HepG2 (cell line): ENCODE results near the gene TAGLN. TPM values are rescaled to one million over a fixed set of nuclear protein-coding genes. Genes with fewer than 3 reads are reported as not detected.
"Not testable (repeated sequence)": the region's sequence is repeated elsewhere in the genome, so short reads cannot be mapped to it uniquely, and the experiment has no call there.

Experiments used
- ATAC-seq: fragments of 200-7000 bp; cut with Tn5 transposase; 3 replicates; pipeline ENCODE4 v1.9.1; 2020; ENCODE audit warnings: mild to moderate bottlenecking, moderate library complexity
- BruUV-seq: library from RNA; stranded (reverse); fragments of 400-500 nt; replicated peaks from 2 replicates; lab custom pipeline; 2021; lab: Mats Ljungman, UMichigan
- CTCF ChIA-PET: fragments of 300-600 bp; formaldehyde crosslinking; extraction: SDS; loops from one replicate; lab custom pipeline; 2021; ENCODE audit warnings: low total read pairs, inconsistent platforms, low intra/inter-chr PET ratio; lab: Yijun Ruan, JAX
- POLR2A ChIA-PET: fragments of 350-600 bp; sonication (Branson Sonifier 250); formaldehyde crosslinking; loops from one replicate; lab custom pipeline; 2020; ENCODE audit warnings: antibody characterized with exemption, inconsistent platforms; lab: Yijun Ruan, JAX
- DNase-seq: peaks from one replicate; pipeline ENCODE4 v3.0.0-alpha.2; 2015; ENCODE audit warnings: low spot score
- FAIRE-seq: peaks from 3 replicates; lab custom pipeline; 2011; peaks lifted over from hg19 to GRCh38; lab: Jason Lieb, UNC
- H2AFZ ChIP-seq: one replicate; pipeline ENCODE4 v1.6.1; 2011; ENCODE audit warnings: low read length, inconsistent platforms
- H3K27ac ChIP-seq: fragments of 300-600 bp; 3 replicates; pipeline ENCODE4 v1.8.0; 2011; ENCODE audit warnings: mixed run types, mild to moderate bottlenecking, mixed read lengths, low read length, inconsistent platforms; ENCODE audit not compliant: insufficient read depth; ENCODE audit errors: extremely low read length
- H3K27me3 ChIP-seq, 2 experiments: fragments of 200-600 bp in 1 of 2; 2 replicates in 1 of 2; 3 replicates in 1 of 2; pipeline versions ENCODE4 v1.6.0 to v1.8.0; 2011; ENCODE audit warnings: low read length in 2 of 2, mild to moderate bottlenecking in 2 of 2, moderate library complexity in 2 of 2, inconsistent platforms in 1 of 2; ENCODE audit not compliant: insufficient read depth in 2 of 2, control insufficient read depth in 1 of 2
- H3K36me3 ChIP-seq, 2 experiments: fragments of 200-600 bp in 1 of 2; replicated peaks in 1 of 2; 2 replicates in 1 of 2; 3 replicates in 1 of 2; pipeline versions ENCODE4 v1.5.1 to v1.8.0; 2011; ENCODE audit warnings: low read length in 2 of 2, inconsistent platforms in 1 of 2; ENCODE audit not compliant: insufficient read depth in 2 of 2, control insufficient read depth in 1 of 2
- H3K4me1 ChIP-seq: 2 replicates; pipeline ENCODE4 v1.5.1; 2012; ENCODE audit warnings: low read length, inconsistent platforms; ENCODE audit not compliant: insufficient read depth
- H3K4me2 ChIP-seq: 2 replicates; pipeline ENCODE4 v1.6.0; 2011; ENCODE audit warnings: low read depth, low read length, inconsistent platforms
- H3K4me3 ChIP-seq, 3 experiments: fragments of 200-600 bp in 1 of 3; sonication (generic), shearing (Covaris generic) in 1 of 3; replicated peaks in 1 of 3; 2 replicates each; pipeline ENCODE4 v1.5.1; 2011 to 2016; ENCODE audit warnings: low read length in 3 of 3, inconsistent platforms in 2 of 3, low read depth in 2 of 3, mild to moderate bottlenecking in 2 of 3, control low read depth in 1 of 3, mixed read lengths in 1 of 3; ENCODE audit not compliant: insufficient read depth in 1 of 3
- H3K79me2 ChIP-seq: one replicate; pipeline ENCODE4 v1.6.1; 2011; ENCODE audit warnings: low read length, inconsistent platforms; ENCODE audit not compliant: insufficient read depth
- H3K9ac ChIP-seq: 2 replicates; pipeline ENCODE4 v1.6.0; 2011; ENCODE audit warnings: mild to moderate bottlenecking, low read depth, low read length, inconsistent platforms; ENCODE audit not compliant: insufficient read depth
- H3K9me3 ChIP-seq: 2 replicates; pipeline ENCODE4 v1.5.1; 2012; ENCODE audit warnings: mild to moderate bottlenecking, low read length
- H4K20me1 ChIP-seq: 2 replicates; pipeline ENCODE4 v1.6.0; 2011; ENCODE audit warnings: inconsistent platforms, mild to moderate bottlenecking, low read length, moderate library complexity; ENCODE audit not compliant: insufficient read depth
- FOSL2 ChIP-seq: sonication (generic); formaldehyde crosslinking; IDR thresholded peaks from 2 replicates; pipeline ENCODE4 v1.4.0; 2020; ENCODE audit warnings: missing genetic modification reagents
- SAP130 ChIP-seq: IDR thresholded peaks from 2 replicates; pipeline ENCODE4 v1.6.1; 2016; ENCODE audit warnings: low read depth
- STAG1 ChIP-seq: sonication (generic); formaldehyde crosslinking; IDR thresholded peaks from 2 replicates; pipeline ENCODE4 v1.4.0; 2020; ENCODE audit warnings: missing genetic modification reagents
- ZFY ChIP-seq: sonication (generic); formaldehyde crosslinking; IDR thresholded peaks from 2 replicates; pipeline ENCODE4 v1.4.0; 2020; ENCODE audit warnings: missing genetic modification reagents
- WGBS: methylation state at CpG from one replicate; pipeline ENCODE4 v1.1.6; 2017; ENCODE audit warnings: low lambda C conversion rate; 5-methylcytosine and 5-hydroxymethylcytosine counted together
- in situ Hi-C: cut with HindIII; loops from 2 replicates; pipeline ENCODE4 v1.10.0; 2017; ENCODE audit warnings: low pct_unique_long_range_greater_than_20kb; ENCODE audit not compliant: extremely low pct_ligation_motif_present
- intact Hi-C: fragments of 100-400 bp; cut with micrococcal nuclease; formaldehyde crosslinking; loops from one replicate; pipeline ENCODE4 v1.10.0; 2022; ENCODE audit not compliant: unreplicated experiment
- polyA plus RNA-seq, 8 experiments: library from polyadenylated mRNA; depleted of rRNA in 3 of 8; stranded (reverse) in 7 of 8; unstranded in 1 of 8; fragments of >200 nt; fragmentation: Illumina TruSeq in 4 of 8; extraction: Trizol in 4 of 8; gene quantifications; 2 replicates each; pipeline versions ENCODE4 v1.2.1 to v1.2.3, GENCODE V29; 2011 to 2016; ENCODE audit warnings: low read depth in 4 of 8, missing spikeins in 1 of 8, mixed read lengths in 1 of 8; ENCODE audit not compliant: insufficient read depth in 1 of 8
- total RNA-seq, 5 experiments: library from RNA; depleted of rRNA; stranded (reverse); fragments of >200 nt; fragmentation: Illumina TruSeq; extraction: Trizol; gene quantifications; 2 replicates each; pipeline ENCODE4 v1.2.3, GENCODE V29; 2016; ENCODE audit warnings: low read depth in 1 of 5
- TF ChIP-seq, protein P1 (sequence below): sonication (generic); IDR thresholded peaks from 2 replicates; pipeline ENCODE4 v1.6.1; 2016; ENCODE audit warnings: low read depth, borderline replicate concordance
- TF ChIP-seq, protein P2 (sequence below): sonication (generic); formaldehyde crosslinking; IDR thresholded peaks from 2 replicates; pipeline ENCODE4 v1.5.1; 2020; ENCODE audit warnings: mild to moderate bottlenecking, missing genetic modification reagents, moderate library complexity
- TF ChIP-seq, protein P3 (sequence below): sonication (generic); formaldehyde crosslinking; IDR thresholded peaks from 2 replicates; pipeline ENCODE4 v1.5.0; 2020; ENCODE audit warnings: mild to moderate bottlenecking, missing genetic modification reagents, moderate library complexity

Gene TAGLN
- total and polyA plus RNA-seq, 2 of the 13 experiments (the other 11 are each of a cell fraction or from before 2014, with no cell fraction given), result 12.6 to 75.4 TPM

DNA sequence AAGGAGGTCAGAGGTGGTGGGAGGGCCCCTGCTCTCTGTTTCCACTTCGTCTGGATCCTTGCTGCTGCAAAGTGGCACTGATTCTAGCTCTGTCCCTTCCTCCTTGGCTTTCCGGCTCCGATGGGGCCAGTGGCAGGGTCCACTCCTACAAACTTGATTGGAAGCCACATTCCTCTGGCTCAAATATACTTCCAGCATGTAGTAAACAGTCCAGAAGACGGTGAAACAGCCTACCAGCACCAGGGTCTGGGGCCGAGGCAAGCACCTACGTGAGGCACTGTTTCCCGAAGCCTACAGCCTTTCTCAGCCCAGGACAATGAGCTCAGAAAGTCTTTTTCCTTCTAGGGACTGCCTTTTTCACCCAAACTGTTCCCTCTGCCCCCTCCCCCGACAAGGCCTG is 6.9 kb downstream of the TAGLN start:
- H4K20me1 ChIP-seq, DNase-seq, CTCF ChIA-PET, H3K9ac ChIP-seq, H3K4me1 ChIP-seq, H3K36me3 ChIP-seq, H3K9me3 ChIP-seq, H3K27me3 ChIP-seq, POLR2A ChIA-PET, H3K27ac ChIP-seq, BruUV-seq, H2AFZ ChIP-seq, H3K79me2 ChIP-seq, FAIRE-seq: not testable (repeated sequence)
- 64% methylated on average over 7 of the region's 8 CpGs for WGBS
- H3K4me2 ChIP-seq, result peak overlapping the region; percentile 53; the same call in 1 of the 2 replicates
- peak; percentile 15 for ATAC-seq
- in situ Hi-C loops, result loop anchor here (5.0 kb wide), 1 partner anchor 74 kb away; no protein-coding TSS in a partner anchor
- peak overlapping the region in 2 of 3 experiments; percentile 12 to 30; a peak in 2 of 6 replicates for H3K4me3 ChIP-seq
- intact Hi-C loops, result loop anchor here (5.0 kb wide), 1 partner anchor 74 kb away; no protein-coding TSS in a partner anchor

DNA sequence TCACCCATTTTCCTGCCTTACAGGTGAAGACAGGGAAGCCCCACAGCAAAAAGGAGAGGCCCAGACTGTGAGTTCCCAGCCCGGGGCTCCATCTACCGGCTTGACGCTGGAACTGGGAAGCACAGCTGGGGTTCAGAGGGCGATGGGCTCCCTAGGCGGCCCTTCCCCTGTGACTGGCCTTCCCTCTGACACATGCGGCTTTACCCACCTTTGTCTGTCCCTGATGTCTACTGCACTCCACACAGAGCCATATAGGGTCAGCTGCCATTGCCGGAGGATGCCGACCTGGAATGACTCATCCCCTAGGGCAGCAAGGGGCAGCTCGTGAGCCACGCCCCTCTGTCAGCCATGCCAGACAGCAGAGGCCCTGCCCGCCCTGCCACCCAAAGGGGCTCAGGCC is 7.7 kb downstream of the TAGLN start:
- DNase-seq, result peak; percentile 47
- ATAC-seq, result peak; percentile 90
- H3K4me1 ChIP-seq, H2AFZ ChIP-seq, H3K9ac ChIP-seq, H3K9me3 ChIP-seq, CTCF ChIA-PET, H4K20me1 ChIP-seq, H3K4me3 ChIP-seq, H3K79me2 ChIP-seq, H3K27ac ChIP-seq, POLR2A ChIA-PET, H3K27me3 ChIP-seq, BruUV-seq, H3K36me3 ChIP-seq: not testable (repeated sequence)
- TF ChIP-seq STAG1 (CRISPR knock-in tag) (peak; percentile 40), FOSL2 (CRISPR knock-in tag) (peak; percentile 22; the same call in 1 of the 2 replicates), SAP130 (peak; percentile 39), ZFY (CRISPR knock-in tag) (0 out of 2 replicates have a peak, but pooled peaks have one; percentile 17)
- TF ChIP-seq, protein P1, sequence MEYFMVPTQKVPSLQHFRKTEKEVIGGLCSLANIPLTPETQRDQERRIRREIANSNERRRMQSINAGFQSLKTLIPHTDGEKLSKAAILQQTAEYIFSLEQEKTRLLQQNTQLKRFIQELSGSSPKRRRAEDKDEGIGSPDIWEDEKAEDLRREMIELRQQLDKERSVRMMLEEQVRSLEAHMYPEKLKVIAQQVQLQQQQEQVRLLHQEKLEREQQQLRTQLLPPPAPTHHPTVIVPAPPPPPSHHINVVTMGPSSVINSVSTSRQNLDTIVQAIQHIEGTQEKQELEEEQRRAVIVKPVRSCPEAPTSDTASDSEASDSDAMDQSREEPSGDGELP, result peak; percentile 51; the same call in 1 of the 2 replicates
- TF ChIP-seq, protein P2, sequence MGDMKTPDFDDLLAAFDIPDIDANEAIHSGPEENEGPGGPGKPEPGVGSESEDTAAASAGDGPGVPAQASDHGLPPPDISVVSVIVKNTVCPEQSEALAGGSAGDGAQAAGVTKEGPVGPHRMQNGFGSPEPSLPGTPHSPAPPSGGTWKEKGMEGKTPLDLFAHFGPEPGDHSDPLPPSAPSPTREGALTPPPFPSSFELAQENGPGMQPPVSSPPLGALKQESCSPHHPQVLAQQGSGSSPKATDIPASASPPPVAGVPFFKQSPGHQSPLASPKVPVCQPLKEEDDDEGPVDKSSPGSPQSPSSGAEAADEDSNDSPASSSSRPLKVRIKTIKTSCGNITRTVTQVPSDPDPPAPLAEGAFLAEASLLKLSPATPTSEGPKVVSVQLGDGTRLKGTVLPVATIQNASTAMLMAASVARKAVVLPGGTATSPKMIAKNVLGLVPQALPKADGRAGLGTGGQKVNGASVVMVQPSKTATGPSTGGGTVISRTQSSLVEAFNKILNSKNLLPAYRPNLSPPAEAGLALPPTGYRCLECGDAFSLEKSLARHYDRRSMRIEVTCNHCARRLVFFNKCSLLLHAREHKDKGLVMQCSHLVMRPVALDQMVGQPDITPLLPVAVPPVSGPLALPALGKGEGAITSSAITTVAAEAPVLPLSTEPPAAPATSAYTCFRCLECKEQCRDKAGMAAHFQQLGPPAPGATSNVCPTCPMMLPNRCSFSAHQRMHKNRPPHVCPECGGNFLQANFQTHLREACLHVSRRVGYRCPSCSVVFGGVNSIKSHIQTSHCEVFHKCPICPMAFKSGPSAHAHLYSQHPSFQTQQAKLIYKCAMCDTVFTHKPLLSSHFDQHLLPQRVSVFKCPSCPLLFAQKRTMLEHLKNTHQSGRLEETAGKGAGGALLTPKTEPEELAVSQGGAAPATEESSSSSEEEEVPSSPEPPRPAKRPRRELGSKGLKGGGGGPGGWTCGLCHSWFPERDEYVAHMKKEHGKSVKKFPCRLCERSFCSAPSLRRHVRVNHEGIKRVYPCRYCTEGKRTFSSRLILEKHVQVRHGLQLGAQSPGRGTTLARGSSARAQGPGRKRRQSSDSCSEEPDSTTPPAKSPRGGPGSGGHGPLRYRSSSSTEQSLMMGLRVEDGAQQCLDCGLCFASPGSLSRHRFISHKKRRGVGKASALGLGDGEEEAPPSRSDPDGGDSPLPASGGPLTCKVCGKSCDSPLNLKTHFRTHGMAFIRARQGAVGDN (CRISPR knock-in tag), result peak; percentile 32; the same call in 1 of the 2 replicates
- TF ChIP-seq, protein P3, sequence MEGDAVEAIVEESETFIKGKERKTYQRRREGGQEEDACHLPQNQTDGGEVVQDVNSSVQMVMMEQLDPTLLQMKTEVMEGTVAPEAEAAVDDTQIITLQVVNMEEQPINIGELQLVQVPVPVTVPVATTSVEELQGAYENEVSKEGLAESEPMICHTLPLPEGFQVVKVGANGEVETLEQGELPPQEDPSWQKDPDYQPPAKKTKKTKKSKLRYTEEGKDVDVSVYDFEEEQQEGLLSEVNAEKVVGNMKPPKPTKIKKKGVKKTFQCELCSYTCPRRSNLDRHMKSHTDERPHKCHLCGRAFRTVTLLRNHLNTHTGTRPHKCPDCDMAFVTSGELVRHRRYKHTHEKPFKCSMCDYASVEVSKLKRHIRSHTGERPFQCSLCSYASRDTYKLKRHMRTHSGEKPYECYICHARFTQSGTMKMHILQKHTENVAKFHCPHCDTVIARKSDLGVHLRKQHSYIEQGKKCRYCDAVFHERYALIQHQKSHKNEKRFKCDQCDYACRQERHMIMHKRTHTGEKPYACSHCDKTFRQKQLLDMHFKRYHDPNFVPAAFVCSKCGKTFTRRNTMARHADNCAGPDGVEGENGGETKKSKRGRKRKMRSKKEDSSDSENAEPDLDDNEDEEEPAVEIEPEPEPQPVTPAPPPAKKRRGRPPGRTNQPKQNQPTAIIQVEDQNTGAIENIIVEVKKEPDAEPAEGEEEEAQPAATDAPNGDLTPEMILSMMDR, result peak; percentile 43
- intact Hi-C loops, result loop anchor here (5.0 kb wide), 1 partner anchor 75 kb away; no protein-coding TSS in a partner anchor
- FAIRE-seq, result peak; percentile 84
- H3K4me2 ChIP-seq, result peak overlapping the region; percentile 32; the same call in 1 of the 2 replicates
- in situ Hi-C loops, result loop anchor here (5.0 kb wide), 1 partner anchor 75 kb away; no protein-coding TSS in a partner anchor
- no CpG with 5 or more reads among the region's 11 CpGs for WGBS
